Stimulated activated CD4-positive, alpha-beta T cell treated with anti-CD3 and anti-CD28 coated beads, TNF-alpha, amount 100 ng/mL, for 24 hours (primary cell): Measurements from ENCODE around the gene STRIP2.
"Not testable (repeated sequence)": the region's sequence is repeated elsewhere in the genome, so short reads cannot be mapped to it uniquely, and the experiment has no call there.

ENCODE experiments used
- DNase-seq, 3 experiments: peaks; one replicate each; pipeline ENCODE4 v3.0.0-alpha.2; 2020; ENCODE audit warnings: low read depth in 3 of 3

STRIP2 gene

DNA sequence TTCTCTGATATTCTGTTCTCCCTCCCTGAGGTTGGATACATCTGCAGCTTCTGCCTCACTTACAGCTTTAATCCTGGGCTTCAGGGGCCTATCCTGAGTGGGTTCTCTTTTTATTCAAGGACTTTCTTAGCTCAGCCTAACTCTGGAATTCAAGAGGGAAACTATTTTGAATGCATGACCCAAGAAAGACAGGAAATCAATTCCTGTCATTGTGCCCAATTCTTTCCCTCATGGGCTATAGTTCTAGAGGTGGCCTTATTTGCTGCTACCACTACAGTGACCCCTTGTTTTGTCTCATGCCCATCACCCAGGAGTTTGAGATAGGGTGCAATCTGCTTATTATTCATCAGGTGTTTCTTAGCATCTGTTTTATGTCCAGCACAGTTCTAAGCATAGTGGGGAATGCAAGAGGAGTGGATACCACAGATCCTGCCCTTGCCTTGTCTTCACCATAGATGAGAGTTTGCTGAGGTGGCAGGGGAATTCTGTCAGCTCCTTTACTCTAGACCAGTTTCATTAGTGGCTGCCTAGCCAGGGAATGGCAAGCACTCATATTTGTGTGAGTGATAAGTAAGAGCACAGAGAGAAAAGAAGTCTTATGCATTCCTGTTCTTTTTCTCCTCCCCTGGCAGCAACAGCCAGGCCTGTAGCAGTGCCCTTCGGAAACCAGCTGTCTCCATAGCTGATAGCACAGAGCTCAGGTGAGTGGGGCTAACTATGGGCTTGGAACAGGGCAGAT is 19.4 kb downstream of the STRIP2 start:
- no peak for DNase-seq

DNA sequence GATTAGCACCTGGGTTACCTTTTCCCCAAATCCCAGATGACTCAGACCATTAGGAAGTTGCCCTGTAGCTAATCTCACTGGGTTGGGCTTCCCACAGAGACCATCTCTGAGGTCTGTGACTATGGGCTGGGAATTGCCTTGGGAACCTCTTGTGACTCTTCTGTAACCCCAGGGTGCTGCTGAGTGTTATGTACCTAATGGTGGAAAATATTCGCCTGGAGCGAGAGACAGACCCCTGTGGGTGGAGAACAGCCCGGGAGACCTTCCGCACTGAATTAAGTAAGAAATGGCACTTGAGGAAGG is 20.0 kb downstream of the STRIP2 start:
- no peak for DNase-seq

DNA sequence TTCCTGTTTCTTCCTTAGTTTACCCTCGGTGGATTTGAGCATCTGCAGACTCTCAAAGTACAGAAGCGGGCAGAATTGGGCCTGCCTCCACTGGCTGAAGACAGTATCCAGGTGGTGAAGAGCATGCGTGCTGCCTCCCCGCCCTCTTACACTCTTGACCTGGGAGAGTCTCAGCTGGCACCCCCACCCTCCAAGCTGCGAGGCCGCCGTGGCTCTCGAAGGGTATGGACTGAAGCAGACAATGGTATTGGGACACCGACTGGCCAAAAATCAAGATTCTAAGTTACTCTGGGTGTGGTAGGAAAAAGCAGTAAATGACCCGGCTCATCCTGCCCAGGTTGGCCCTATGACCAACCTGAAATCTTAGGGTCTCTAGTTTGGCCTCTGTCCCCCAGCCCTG is 22.2 kb downstream of the STRIP2 start:
- DNase-seq, result no peak

DNA sequence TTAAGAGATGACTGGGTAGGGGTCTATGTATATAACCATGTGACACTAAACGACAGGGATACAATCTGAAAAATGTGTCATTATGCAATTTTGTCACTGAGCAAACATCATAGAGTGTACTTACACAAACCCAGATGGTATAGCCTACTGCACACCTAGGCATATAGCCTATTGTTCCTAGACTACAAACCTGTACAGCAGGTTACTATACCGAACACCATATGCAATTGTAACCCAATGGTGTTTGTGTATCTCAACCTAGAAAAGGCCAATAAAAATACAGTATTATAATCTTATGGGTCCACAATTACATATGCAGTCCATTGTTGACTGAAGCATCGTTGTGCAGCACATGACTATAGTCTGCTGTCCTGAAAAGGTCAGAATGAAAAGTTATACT is 22.9 kb downstream of the STRIP2 start:
- DNase-seq, result no peak

DNA sequence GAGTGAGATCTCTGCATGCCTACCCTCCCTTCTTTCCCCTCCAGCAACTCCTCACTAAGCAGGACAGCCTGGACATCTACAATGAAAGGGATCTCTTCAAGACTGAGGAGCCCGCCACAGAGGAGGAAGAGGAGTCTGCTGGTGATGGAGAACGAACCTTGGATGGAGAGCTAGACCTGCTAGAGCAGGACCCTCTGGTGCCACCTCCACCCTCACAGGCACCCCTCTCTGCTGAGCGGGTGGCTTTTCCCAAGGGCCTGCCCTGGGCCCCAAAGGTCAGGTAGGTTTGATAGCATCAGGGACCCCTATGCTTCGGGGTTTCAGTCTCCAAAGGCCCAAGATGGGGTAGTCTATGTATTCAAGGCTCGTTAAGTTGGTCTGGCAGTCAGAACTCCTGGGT is 23.9 kb downstream of the STRIP2 start:
- DNase-seq, result no peak

DNA sequence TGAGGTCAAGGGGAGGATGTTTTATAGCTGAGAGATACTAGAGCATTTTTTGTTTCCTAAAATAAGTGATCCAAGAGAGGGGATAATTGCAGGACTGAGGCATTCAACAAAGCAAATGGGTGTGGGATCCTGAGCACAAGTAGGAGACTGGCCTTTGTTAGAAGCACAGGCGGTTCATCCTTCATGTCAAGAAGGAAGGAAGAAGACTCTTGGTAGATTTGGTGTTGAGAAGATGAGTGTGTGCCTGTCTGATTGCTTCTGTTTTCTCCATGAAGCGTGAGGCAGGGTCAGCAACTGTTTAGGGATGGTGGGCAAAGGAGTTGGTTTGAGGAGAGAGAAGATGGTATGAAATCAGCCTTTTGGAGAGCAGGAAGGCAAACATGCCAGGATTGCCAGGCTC is 27.6 kb downstream of the STRIP2 start:
- DNase-seq, result no peak

DNA sequence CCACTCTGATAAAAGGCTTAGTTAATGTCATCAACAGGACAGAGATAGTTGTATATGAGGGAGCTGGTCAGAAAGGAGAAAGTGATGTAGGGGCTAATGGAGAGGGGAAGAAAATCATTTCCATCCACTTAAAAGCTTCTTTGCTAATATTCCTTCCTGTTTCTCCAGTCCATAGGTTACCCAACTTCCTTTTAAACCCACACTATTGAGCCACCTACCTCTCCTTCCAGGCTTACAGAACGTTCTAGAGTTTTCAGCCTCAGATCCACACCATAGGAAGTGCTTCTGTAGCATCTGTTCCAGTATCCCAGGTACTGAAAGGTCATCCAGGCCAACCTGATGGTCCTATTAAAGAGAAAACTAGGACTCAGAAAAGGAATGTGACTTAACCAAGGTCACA is 28.2 kb downstream of the STRIP2 start:
- no peak for DNase-seq

DNA sequence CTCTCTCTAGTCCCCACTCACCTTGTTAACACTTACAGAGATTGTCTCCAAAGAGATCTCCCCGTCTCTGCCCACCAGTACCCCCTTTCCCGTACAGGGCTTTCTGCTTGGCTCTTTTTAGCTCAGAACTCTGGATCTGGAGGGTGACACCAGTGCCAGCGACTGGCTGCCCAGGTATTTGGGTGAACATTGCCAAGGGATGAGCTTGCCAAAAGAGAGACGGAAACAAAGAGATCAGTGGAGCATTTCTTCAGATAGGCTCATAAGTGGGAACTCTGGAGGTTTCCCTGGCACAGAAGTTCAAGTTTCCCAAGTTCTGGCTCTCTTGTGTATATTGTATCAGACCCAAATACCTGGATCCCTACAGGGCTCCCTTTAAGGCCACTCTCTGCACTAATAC is 30.0 kb downstream of the STRIP2 start:
- no peak for DNase-seq

DNA sequence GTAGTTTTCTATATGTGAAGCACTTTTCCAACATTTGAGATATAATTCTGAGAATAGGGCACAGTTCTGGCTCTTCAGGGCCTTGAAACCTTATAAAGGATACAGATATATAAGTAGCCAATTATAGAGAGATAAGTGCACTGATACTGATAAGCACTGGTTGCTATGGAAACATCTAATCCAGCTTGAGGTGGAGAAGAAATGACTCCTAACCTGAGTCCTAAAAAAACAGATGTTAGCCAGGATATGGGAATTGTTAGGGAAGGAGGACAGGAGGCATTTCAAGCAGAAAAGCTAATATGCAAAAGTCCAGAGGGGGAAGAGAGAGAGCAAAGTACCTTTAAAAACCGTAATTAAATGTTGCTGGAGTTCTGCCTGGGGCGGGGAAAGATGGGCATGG is 30.8 kb downstream of the STRIP2 start:
- no peak for DNase-seq

DNA sequence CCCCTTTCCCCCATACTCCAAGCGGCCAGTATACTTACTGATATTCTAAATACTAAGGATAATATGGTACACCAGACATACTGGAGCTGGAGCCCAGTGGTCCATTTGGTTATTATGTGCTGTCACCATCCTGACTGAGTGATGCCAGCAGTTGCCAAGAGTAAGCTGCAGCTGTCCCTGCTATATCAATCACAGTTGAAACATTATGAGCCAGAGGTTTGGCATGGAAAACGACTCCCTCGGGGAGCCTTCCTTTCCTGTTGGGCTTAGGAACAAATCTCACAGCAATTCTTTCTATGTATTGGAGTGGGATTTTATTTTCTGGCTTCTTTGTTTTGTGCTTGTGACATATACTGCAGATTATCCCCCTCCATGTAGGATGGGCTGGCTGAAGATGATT is 32.6 kb downstream of the STRIP2 start:
- DNase-seq, result no peak

DNA sequence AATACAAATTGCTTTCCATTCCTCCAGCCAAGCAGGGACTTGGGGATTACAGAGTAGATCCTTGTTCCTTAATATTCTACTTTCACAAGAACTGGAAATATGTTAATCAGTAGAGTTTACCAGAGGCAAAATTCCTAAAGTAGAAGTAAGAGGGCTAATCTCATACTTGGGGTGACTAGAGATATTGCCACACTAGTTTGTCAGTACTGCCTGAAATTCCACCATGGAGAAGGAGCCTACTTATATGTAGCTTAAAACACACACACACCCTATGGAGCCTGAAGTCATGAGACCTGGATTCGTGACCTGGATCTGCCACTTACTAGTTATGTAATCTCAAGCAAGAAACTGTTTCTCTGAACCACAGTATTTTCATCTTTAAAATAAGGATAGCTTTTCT is 33.9 kb downstream of the STRIP2 start:
- DNase-seq, result no peak

DNA sequence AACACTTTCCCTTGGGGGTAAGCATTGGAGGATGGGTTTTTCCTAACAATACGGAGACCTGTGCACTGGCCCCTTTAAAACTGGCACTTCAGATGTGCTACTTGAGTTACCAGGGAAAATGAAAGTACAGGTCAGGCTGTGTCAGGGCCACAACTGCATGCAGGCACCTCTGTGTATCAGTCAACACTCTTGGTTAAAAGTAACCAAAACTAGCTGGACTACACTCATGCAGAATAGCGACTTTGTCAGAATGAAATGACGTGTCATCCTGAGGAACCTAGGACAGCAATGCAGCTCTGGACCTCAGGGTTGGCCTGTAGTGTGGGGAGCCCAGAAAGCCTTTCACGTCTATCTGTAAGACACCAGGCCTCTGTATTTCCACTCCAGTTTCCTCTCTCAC is 34.3 kb downstream of the STRIP2 start:
- DNase-seq, result no peak

DNA sequence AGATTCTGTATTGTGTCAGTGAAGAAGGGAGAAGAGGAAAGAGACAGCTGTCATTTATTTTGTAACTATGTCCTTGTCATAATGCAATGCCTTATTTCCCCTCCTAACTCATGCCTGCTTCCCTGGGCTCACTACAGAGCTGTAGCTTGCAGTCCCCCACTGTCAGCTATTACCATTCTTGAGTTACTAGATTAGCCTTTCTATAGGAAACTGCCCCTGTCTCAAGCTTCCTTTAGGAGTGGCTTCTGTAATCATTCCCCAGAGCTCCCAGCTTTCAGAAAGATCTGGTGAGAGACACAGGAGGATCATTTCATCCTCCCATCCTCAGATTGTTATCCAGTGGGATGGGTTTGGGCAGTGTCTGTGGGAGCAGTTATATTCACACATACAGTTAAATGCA is 35.7 kb downstream of the STRIP2 start:
- DNase-seq, result no peak

DNA sequence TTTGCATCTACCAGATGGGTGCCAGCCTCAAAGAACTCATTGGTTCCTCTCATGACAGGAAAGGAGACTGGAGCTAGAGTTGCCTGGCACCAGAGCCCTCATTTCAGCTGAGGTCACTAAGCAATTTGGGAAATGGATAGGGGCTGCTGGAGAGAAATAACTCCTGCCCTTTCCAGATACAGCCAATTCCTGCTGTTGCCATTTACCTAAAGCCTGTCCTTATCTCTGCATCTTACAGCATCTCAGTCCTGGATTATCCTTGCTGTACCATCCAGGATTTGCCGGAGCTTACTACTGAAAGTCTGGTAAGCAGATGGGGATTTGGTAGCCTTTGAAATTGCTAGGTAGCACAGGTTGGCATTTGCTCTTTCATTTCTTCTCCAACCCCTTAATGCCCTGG is 36.2 kb downstream of the STRIP2 start:
- DNase-seq, result no peak

DNA sequence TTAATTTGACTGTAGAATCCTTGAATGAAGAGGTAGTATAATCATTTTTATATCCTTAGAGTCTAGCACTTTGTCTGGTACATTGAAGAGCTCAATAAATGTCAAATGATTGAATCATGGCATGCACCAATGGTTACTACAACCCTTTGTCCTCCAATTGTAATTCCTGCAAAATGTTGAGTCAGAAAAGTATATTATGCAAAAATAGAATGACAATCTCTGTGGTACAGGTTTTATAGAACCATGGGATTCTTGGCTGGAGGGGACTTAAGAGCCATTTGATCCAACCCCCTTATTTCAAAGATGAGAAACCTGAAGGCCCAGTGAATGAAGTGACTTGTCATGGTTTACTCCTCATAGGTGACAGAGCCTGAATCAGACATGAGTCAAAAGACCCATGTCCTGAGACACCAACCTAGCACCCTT is 37.2 kb downstream of the STRIP2 start:
- no peak for DNase-seq

DNA sequence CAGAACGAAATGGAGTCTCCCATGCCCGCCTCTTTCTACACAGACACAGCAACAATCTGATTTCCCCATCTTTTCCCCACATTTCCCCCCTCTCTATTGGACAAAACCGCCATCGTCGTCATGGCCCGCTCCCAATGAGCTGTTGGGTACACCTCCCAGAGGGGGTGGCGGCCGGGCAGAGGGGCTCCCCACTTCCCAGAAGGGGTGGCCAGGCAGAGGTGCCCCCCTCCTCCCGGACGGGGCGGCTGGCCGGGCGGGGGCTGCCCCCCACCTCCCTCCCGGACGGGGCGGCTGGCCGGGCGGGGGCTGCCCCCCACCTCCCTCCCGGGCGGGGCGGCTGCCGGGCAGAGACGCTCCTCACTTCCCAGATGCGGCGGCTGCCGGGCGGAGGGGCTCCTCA is 41.7 kb downstream of the STRIP2 start:
- not testable (repeated sequence) for DNase-seq

DNA sequence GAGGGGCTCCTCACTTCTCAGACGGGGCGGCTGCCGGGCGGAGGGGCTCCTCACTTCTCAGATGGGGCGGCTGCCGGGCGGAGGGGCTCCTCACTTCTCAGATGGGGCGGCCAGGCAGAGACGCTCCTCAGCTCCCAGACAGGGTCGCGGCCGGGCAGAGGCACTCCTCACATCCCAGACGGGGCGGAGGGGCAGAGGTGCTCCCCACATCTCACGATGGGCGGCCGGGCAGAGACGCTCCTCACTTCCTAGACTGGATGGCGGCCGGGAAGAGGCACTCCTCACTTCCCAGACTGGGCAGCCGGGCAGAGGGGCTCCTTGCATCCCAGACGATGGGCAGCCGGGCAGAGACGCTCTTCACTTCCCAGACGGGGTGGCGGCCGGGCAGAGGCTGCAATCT is 42.2 kb downstream of the STRIP2 start:
- not testable (repeated sequence) for DNase-seq

DNA sequence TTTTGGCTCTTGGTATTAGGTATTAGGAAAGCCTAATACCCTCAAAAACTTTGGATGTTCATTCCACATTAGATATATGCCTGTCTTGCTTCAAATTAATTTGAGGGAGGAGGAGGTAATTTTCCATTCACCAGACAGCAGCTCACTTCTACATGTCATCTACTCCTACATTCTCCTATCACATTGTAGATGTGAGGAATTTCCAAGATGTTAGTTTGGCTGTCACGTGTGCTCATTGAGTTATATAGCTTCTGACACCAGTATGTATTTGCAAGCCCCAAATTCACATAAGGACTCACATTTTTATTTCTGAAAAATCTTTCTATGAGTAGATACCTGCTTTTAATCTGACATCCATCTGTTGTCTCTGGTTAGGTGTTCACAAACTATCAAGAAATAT is 45.6 kb downstream of the STRIP2 start:
- no peak for DNase-seq

DNA sequence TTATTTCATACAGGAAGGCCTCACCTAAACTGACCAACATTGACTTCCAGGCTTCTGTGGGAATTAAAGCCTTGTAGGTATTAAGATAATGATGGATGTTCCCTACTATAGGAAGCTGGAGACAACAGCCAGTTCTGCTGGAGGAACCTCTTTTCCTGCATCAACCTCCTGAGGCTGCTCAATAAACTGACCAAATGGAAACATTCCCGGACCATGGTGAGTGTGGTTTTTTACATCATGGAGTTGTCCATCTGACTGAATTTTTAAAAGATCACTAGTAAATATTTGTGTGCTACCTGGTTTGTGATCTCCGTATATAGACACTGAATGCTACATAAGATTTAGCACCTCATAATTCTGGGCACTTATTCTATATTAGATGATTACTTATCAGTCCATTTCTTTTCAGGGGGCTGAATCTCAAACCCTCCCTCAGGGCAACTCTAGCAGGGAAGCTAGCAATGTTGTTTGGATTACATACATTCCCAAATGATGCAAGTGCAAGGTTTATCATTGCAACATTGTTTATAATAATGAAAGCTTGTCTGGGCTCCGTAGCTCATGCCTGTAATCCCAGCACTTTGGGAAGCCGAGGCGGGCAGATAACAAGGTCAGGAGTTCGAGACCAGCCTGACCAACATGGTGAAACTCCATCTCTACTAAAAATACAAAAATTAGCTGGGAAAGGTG is 46.6 kb downstream of the STRIP2 start:
- no peak for DNase-seq

DNA sequence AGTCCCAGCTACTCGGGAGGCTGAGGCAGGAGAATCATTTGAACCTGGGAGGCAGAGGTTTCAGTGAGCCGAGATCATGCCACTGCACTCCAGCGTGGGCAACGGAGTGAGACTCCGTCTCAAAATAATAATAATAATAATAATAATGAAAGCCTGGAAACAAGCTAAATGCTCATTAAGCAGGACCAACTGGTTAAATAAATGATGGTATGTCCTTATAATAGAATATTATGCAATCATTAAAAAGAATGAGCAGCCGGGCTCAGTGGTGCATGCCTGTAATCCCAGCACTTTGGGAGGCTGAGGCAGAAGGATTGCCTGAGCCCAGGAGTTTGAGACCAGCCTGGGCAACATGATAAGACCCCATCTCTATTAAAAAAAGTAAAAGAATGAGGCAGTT is 47.1 kb downstream of the STRIP2 start:
- not testable (repeated sequence) for DNase-seq

DNA sequence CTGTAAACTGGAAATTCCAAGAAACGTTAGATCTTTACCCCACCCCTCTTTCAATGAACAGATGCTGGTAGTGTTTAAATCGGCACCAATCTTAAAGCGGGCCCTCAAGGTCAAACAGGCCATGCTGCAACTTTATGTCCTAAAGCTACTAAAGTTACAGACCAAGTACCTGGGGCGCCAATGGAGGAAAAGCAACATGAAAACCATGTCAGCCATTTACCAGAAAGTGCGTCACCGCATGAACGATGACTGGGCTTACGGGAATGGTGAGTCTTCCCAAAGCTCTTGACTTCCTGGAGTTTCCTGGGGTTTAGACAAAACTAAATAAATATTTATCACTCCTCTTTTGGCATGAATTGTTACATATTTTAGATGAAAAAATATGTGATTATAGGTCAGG is 48.5 kb downstream of the STRIP2 start:
- DNase-seq, result no peak

DNA sequence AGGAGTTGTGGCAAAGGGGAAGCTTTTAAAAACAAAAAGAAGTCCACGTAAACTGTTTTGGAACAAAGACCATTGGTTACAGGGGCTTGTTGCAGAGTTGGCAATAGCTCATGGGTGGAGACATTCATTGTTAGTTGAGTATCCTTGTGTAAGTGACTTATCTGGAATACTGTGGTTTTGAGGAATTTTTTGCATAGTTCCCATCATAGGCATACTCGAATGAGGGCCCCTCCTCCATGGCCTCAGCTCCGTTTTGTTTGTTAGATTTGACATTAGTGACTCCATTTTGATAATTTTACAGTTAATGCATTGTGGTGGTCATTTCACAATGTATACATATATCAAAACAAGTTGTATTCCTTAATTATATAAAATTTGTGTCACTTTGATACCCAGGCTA is 55.3 kb downstream of the STRIP2 start:
- DNase-seq, result no peak

DNA sequence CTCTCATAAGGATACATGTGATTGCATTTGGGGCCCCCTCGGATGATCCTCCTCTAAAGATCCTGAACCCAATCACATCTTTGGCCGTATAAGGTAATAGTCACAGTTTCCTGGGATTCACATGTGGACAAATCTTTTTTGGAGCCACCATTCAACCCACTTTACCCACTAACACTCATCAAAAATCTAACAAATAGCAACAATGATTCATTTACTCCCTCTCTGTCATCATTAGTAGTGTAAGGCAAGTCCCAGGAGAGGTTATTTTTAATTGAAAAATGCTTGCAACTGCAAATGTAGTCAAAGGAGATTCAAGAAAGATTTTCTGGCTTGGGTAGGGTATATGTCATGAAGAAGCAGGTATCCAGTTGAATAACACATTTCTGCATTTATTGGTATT is 58.2 kb downstream of the STRIP2 start:
- no peak for DNase-seq

DNA sequence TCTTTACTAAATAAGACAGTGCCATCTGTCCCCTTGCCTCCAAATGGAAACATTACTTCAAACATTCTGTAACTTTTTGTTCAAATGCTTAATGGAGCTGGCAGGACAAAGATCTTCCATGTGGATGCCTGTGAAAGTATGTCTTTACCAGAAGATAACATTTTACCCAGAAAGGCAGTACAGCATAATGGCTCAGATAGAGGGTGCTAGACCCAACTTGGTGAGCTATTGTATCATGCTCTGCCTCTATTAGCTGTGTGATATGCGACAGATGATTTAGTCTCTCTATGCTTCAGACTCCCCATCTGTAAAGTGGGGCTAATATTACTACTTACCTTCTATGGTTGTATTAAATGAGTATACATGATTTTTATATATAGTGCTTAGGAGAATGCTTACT is 59.3 kb downstream of the STRIP2 start:
- no peak for DNase-seq
